HUDEP-2 (cell line): ENCODE results near the gene PIR.

Experiments
- DNase-seq, 76 experiments: peaks; one replicate each; lab custom pipeline; 2025; ENCODE audit not compliant: unreplicated experiment in 76 of 76; lab: John Stamatoyannopoulos, UW

Gene PIR

GRCh38 chrX:15493118-15493962, at the start of gene PIR:
Gene PIR, minus strand, starts transcription at chrX:15493333. Its CDS starts 2,076 bp downstream, at chrX:15491257.
- DNase-seq: peak in 75 of 76 experiments; percentile 1 to 87 (median 69)

- no peak for DNase-seq
Measured at GRCh38 chrX:15530318-15530717, 37.2 kb upstream of the PIR start.

- DNase-seq: no peak
Measured at GRCh38 chrX:15529165-15529564, 36.0 kb upstream of the PIR start.

DNA sequence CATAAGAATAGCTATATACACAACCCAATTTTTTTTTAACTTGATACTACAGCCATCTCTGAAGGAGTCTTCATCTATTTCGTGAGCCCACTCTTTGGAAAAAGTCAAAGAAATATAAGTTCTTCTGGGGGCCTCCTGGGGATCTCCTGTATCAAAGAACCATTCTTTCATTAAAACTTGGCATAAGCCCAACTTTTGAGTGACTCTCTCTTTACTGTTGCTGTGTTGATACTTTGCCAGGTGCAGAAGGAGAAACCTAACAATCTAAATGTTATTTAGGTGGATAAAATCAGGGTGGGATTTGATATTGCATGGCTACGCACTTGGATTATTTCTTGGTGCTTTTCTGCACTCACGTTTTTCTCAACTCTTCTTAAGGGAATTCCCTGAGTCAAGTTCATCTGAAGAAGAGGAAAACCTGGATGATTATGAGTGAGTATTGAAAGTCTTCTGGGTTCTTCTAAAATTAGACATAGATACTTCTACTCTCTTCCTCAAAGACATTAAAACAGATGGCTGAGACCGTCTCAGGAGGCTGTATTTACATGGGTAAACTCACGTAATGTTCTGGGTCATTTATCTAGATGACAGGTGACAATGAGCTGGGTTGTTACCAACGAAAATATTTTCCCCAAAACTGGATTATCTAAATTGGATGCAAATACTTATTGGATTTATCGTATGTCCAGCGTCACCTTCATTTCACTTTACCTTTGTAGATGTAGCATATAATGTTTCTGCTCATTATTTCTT, 32.7 kb upstream of the PIR start:
- DNase-seq: no peak

DNA sequence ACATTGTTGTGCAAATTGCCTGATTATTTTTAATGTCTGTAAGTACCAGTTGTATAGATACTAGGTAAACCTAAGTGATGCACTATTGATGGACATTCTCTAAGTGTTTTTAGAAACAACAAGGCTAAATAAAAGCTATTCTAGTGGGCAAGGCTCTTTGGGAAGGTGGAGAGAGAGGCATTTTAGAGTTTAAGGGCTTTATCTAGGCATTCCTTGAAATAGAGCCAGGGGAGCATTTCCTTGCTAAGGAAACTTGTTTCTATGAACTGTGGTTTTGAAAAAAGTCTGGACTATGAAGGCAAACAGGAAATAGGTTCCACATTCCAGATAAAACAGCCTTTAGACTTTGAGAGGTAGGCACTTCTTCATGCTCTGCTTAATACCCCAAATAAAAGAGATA, 31.3 kb upstream of the PIR start:
- no peak for DNase-seq

DNA sequence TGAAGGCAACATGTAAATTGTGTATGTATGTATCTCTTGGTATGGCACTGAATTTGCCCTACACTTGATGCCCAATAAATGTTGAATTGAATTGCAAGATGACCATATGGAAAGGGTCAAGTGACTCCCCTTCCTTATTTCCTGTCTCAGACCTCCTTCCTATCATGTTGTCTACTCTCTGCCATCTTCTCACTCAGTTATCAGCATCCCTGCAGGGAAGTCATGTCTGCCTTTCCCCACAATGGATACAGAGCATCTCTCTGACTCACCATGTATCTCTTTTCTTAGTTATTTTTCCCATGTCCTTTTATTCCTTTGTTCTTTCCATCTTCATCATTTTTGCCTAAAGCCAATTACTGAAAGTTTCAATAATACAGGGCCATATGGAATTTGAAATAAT, 30.0 kb upstream of the PIR start:
- no peak for DNase-seq

DNA sequence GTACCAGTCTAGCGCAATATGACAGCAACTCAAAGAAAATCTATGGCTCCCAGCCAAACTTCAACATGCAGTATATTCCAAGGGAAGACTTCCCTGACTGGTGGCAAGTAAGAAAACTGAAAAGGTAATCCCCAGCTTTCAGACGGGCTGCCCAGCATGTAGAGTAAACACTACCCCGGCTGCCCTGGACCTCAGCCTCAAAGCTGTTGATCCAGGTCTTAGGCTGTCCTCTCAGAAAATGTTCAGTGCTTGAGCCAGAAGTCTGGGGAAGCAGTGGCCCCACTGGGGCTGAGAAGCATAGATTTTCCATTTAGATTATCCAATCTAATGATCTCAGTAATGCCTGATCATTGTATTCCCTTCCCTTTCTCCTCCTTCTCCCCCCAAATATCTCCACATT, 29.3 kb upstream of the PIR start:
- DNase-seq: no peak

DNA sequence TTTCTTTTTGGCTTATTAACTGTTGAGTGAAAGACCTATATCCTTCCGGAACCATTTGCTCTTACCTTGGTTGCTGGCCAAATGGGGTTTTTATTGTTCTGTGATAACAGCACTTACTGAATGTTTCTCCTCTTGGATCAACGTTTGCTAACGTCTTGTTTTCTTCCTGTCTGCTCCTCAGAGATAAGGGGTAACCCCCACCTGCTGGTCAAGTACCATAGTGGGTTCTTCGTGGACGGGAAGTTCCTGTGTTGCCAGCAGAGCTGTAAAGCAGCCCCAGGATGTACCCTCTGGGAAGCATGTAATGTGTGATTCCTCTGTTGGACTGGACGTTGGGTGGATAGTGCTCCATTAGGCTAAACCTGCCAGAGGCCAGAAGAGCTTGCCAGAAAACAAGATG, 22.8 kb upstream of the PIR start:
- peak in 75 of 76 experiments; percentile 1 to 91 (median 55) for DNase-seq

DNA sequence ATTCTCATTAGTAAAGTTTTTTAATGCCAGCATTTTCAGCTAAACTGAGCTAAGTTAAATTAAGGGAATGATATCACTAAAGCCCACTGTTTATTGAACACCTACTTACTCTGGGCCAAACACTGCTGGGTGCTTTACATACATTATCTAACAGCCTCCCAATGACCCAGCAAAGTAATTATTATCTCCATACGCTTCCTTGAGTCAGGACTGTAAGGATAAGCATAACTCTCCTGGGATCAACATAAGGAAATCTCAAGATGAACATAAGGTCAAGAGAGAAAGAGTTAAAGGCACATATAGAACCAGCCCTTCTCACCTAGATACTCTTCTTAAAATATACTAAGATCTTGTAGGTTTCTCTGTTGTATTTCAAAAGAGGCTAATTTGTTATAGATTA, 21.1 kb upstream of the PIR start:
- no peak for DNase-seq

DNA sequence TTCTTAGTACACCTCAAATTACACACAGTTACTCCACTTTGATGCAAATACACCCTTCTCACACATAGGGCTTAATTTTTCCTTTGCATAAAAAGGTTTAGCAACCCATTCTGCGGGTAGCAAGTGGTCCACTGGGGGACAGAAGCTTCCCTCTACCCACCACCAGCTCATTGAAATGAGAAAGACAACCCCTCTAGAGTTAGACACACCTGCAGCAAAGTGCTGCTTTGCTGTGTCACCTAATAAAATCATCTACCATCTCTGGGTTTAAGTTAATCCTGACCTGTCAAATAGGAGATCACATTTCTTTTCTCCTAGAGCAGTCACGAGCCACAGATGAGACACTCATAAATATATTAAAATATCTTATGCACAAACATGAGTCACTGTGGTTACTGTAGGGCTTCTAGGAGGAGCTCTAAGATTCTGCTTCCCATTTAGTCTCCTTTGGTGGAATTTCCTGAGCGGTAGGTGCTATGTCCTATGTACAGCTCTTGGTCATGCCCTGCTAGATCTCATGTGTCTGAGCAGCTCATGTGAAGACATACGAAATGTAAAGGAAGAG, 19.4 kb upstream of the PIR start:
- DNase-seq: no peak

DNA sequence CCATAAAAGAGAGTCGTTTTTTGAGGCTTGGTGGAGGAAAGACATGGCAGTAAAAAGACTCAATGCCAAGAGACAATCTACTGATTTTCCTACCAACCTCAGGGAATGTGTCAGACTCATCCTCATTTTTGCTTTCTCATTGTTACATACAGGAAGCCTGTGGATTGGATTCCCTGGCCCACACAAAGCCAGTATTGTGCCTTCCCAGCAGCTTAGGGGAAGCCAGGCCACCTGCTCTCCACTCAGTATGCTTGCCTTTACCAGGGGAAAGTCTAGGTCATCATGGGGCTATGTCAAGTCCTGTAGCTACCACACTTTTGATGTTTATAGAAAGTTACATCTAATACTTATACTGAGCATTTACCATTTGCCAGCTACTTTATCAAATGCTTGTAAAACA, 18.4 kb upstream of the PIR start:
- no peak for DNase-seq

- no peak for DNase-seq
Measured at GRCh38 chrX:15509845-15510244, 16.7 kb upstream of the PIR start.

- no peak for DNase-seq
Measured at GRCh38 chrX:15507005-15507404, 13.9 kb upstream of the PIR start.

DNA sequence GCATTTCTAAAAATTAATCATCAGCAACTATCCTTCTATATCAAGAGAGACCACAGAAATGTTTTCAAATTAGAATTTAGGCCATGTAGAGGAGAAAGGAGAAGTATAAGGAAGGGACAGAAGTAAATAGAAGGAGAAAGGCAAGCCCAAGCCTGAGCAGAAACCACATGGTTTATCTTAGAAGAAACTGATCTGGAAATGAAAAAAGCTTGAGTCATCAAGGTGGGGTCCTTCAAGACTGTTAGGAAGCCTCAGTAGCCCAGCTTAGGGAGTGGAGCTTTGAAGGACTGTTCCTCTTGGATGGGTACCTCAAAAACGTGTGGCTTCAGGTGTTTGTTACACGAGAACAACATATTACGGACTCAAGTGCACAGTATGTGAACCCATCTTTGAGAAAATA, 12.0 kb upstream of the PIR start:
- DNase-seq: peak in 25 of 76 experiments; percentile 0 to 56 (median 5)

- DNase-seq: no peak
Measured at GRCh38 chrX:15504661-15505060, 11.5 kb upstream of the PIR start.

DNA sequence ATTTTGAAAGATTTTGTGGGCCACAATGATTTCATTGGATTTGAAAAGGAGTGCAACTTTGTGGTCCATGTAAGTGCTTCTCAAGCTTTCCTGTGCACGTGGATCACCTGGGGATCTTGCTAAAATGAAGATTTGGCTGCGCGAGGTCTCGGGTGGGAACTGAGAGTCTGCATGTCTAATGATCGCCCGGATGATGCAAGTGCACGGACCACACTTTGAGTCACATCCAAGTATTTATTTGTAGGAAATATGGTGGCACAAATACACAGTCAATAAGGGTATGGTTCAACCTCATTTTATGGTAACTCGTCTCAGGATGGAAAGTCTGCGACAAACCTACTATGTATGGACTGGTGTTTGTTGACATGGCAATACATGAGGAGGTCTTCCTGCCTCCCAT, 8.4 kb upstream of the PIR start:
- no peak for DNase-seq

DNA sequence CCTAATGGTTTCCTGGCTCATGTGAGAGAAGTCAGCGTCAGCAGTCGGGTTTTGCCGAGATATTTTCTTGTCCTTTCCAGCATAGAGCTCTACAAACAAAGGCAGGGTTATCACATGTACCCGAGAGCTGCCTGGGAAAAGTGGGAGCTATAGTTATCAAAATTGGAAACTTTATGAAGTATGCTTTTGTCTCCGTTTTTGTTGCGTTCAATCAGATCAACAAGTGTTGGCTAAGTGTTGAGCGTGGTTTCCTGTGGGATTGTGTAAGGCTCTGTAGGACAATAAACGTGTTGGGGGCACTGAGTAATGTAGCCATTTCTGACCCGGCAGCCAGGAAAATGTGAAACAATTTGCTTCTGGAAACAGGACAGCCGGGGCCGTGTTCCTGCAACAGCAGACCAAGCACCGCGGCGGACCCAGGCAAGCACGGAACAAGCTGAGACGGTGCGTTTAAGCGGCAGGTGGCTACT, 7.4 kb upstream of the PIR start, which contains the start of gene BMX:
TSS of gene BMX (plus strand) at position 311 of the 470 bp plus-strand sequence. CDS start 7,547 bp downstream, outside the sequence.
- no peak for DNase-seq

- no peak for DNase-seq
Measured at GRCh38 chrX:15499976-15500375, 6.8 kb upstream of the PIR start.

GRCh38 chrX:15498741-15499140, 5.6 kb upstream of the PIR start:
- DNase-seq: no peak

- peak in 65 of 76 experiments; percentile 0 to 74 (median 37) for DNase-seq
Measured at GRCh38 chrX:15497865-15498264, 4.7 kb upstream of the PIR start.

DNA sequence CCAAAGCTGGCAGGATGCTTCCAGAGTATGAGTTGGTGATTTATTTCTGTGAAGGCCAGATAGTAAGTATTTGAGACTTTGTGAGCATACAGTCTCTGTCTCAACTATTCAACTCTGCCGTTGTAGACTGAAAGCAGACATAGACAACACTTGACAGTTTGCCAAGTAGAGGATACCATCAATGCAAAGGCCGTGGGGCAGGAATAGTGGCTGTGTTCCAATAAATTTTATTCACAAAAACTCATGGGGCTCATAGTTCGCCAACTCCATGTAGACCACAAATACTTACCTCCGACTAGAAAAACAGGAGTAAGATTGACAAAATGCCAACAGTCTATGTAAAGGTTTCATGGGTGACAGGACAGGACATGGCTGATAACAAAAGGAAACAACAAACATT, 3.7 kb upstream of the PIR start:
- DNase-seq: peak in 10 of 76 experiments; percentile 1 to 24 (median 5)
